GM19043 (cell line): Measurements from ENCODE around the gene SPEM1.

Experiments
- ATAC-seq: cut with Tn5 transposase; IDR thresholded peaks from one replicate; pipeline ENCODE4 v1.9.1; 2021; ENCODE audit warnings: low read depth; ENCODE audit not compliant: unreplicated experiment

Gene SPEM1

GRCh38 chr17:7439462-7440112 lies 19.5 kb downstream of the SPEM1 start, which contains the start of gene FGF11:
FGF11 (plus strand) TSS chr17:7439512; CDS start chr17:7439621, 109 bp downstream.
- ATAC-seq: no peak

GRCh38 chr17:7440113-7440833 lies 20.1 kb downstream of the SPEM1 start:
- ATAC-seq: no peak

- no peak for ATAC-seq
Observed at GRCh38 chr17:7440834-7441195, 20.7 kb downstream of the SPEM1 start.

- no peak for ATAC-seq
Observed at GRCh38 chr17:7441266-7441665, 21.1 kb downstream of the SPEM1 start.

- no peak for ATAC-seq
Observed at GRCh38 chr17:7442142-7442541, 22.0 kb downstream of the SPEM1 start.

GRCh38 chr17:7443499-7444485 lies 23.7 kb downstream of the SPEM1 start:
- no peak for ATAC-seq

- no peak for ATAC-seq
Observed at GRCh38 chr17:7444682-7445618, 24.8 kb downstream of the SPEM1 start, which contains the start of gene CHRNB1. CHRNB1 (plus strand) TSS chr17:7445061; CDS start chr17:7445128, 67 bp downstream.

- no peak for ATAC-seq
Observed at GRCh38 chr17:7445619-7445968, 25.5 kb downstream of the SPEM1 start.

GRCh38 chr17:7448461-7448860 lies 28.3 kb downstream of the SPEM1 start:
- no peak for ATAC-seq

GRCh38 chr17:7459961-7460545 lies 39.9 kb downstream of the SPEM1 start:
- no peak for ATAC-seq

GRCh38 chr17:7460850-7461660 lies 40.9 kb downstream of the SPEM1 start:
- ATAC-seq: no peak

GRCh38 chr17:7462474-7463371 lies 42.6 kb downstream of the SPEM1 start:
- no peak for ATAC-seq

GRCh38 chr17:7463372-7463846 lies 43.3 kb downstream of the SPEM1 start:
- no peak for ATAC-seq

GRCh38 chr17:7464081-7464480 lies 44.0 kb downstream of the SPEM1 start:
- no peak for ATAC-seq

- ATAC-seq: no peak
Observed at GRCh38 chr17:7465597-7466275, 45.6 kb downstream of the SPEM1 start.

GRCh38 chr17:7466318-7466638 lies 46.2 kb downstream of the SPEM1 start:
- no peak for ATAC-seq

- no peak for ATAC-seq
Observed at GRCh38 chr17:7466639-7467341, 46.7 kb downstream of the SPEM1 start.
